Stimulated activated effector memory CD8-positive, alpha-beta T cell treated with anti-CD3 and anti-CD28 coated beads, Interleukin-12 subunit alpha, Interleukin-12 subunit beta, amount 100 ng/mL, for 72 hours (primary cell): ENCODE measurements around the gene SPANXA2.
"Not testable (repeated sequence)": the region's sequence is repeated elsewhere in the genome, so short reads cannot be mapped to it uniquely, and the experiment has no call there.

Experiments
- ATAC-seq: fragments of 150-1000 bp; cut with Tn5 transposase; 2 replicates; pipeline ENCODE4 v1.10.0; 2021
- DNase-seq, 2 donors: peaks; one replicate each; pipeline ENCODE4 v3.0.0; 2021 to 2022; ENCODE audit warnings: low spot score in 2 of 2
- H3K27ac Mint-ChIP-seq: one replicate; pipeline ENCODE4 v1.8.0; 2022; ENCODE audit warnings: mild to moderate bottlenecking, mixed read lengths
- H3K36me3 Mint-ChIP-seq: one replicate; pipeline ENCODE4 v1.8.0; 2022; ENCODE audit warnings: mild to moderate bottlenecking, mixed read lengths
- H3K4me1 Mint-ChIP-seq: one replicate; pipeline ENCODE4 v1.8.0; 2022; ENCODE audit warnings: mixed read lengths
- H3K4me3 Mint-ChIP-seq: one replicate; pipeline ENCODE4 v1.8.0; 2022; ENCODE audit warnings: mild to moderate bottlenecking, mixed read lengths
- H3K9me3 Mint-ChIP-seq: one replicate; pipeline ENCODE4 v1.8.0; 2022; ENCODE audit warnings: mixed read lengths

Gene SPANXA2

GRCh38 chrX:141589408-141589807 lies at the start of gene SPANXA2:
SPANXA2 (plus strand) TSS chrX:141589708; CDS start chrX:141589768, 60 bp downstream.
- H3K4me1 Mint-ChIP-seq, DNase-seq, H3K9me3 Mint-ChIP-seq, ATAC-seq, H3K4me3 Mint-ChIP-seq, H3K36me3 Mint-ChIP-seq, H3K27ac Mint-ChIP-seq: not testable (repeated sequence)

GRCh38 chrX:141542551-141542950 lies 47.0 kb upstream of the SPANXA2 start:
- ATAC-seq, H3K36me3 Mint-ChIP-seq, H3K4me3 Mint-ChIP-seq: not testable (repeated sequence)

GRCh38 chrX:141584638-141585037 lies 4.9 kb upstream of the SPANXA2 start, which contains the start of gene SPANXA1:
SPANXA1 (minus strand) TSS chrX:141584738; CDS start chrX:141584678, 60 bp downstream.
- not testable (repeated sequence) for ATAC-seq, H3K4me1 Mint-ChIP-seq

More at GRCh38 chrX:141542551-141542950, 47.0 kb upstream of the SPANXA2 start:
- H3K27ac Mint-ChIP-seq, DNase-seq, H3K4me1 Mint-ChIP-seq, H3K9me3 Mint-ChIP-seq: not testable (repeated sequence)

GRCh38 chrX:141609111-141609510 lies 19.6 kb downstream of the SPANXA2 start:
- ATAC-seq (no peak), DNase-seq (no peak)
- Mint-ChIP-seq H3K4me3 (no peak overlapping the region), H3K4me1 (no peaks in the 10 kb centered on the region), H3K9me3 (peaks cover 10% of the 10 kb centered on the region), H3K27ac (no peak overlapping the region), H3K36me3 (no peaks in the 10 kb centered on the region)

More at GRCh38 chrX:141584638-141585037, 4.9 kb upstream of the SPANXA2 start, which contains the start of gene SPANXA1:
- DNase-seq, H3K27ac Mint-ChIP-seq, H3K36me3 Mint-ChIP-seq, H3K9me3 Mint-ChIP-seq, H3K4me3 Mint-ChIP-seq: not testable (repeated sequence)

GRCh38 chrX:141619336-141619735 lies 29.8 kb downstream of the SPANXA2 start:
- DNase-seq, result no peak
- Mint-ChIP-seq H3K36me3 (no peaks in the 10 kb centered on the region), H3K9me3 (peaks cover 19% of the 10 kb centered on the region), H3K27ac (no peak overlapping the region), H3K4me1 (no peaks in the 10 kb centered on the region), H3K4me3 (no peak overlapping the region)
- ATAC-seq, result no peak

- no peaks in the 10 kb centered on the region for H3K36me3 Mint-ChIP-seq
- peaks cover 4% of the 10 kb centered on the region for H3K9me3 Mint-ChIP-seq
- H3K27ac Mint-ChIP-seq, result no peak overlapping the region
- ATAC-seq (no peak), DNase-seq (no peak)
- H3K4me1 Mint-ChIP-seq, result no peaks in the 10 kb centered on the region
- H3K4me3 Mint-ChIP-seq, result no peak overlapping the region
Measured at GRCh38 chrX:141632124-141632523, 42.6 kb downstream of the SPANXA2 start.

GRCh38 chrX:141638550-141638949 lies 49.0 kb downstream of the SPANXA2 start:
- Mint-ChIP-seq H3K4me1 (no peaks in the 10 kb centered on the region), H3K27ac (no peak overlapping the region), H3K36me3 (no peaks in the 10 kb centered on the region), H3K9me3 (peaks cover 3% of the 10 kb centered on the region), H3K4me3 (no peak overlapping the region)
- DNase-seq, result no peak
- no peak for ATAC-seq
